HG02623 (cell line): ENCODE measurements around the gene AIFM1.

Source experiments
- ATAC-seq: cut with Tn5 transposase; IDR thresholded peaks from one replicate; pipeline ENCODE4 v1.9.1; 2021; ENCODE audit warnings: moderate library complexity; ENCODE audit not compliant: unreplicated experiment

Gene AIFM1

GRCh38 chrX:130171446-130172126, 5.9 kb upstream of the AIFM1 start, which contains the start of gene RAB33A:
RAB33A (plus strand) TSS chrX:130171962; CDS start chrX:130172063, 101 bp downstream.
- ATAC-seq: no peak

- ATAC-seq: peak; percentile 79
These were observed 5.3 kb upstream of the AIFM1 start for GRCh38 chrX:130170752-130171445.

DNA sequence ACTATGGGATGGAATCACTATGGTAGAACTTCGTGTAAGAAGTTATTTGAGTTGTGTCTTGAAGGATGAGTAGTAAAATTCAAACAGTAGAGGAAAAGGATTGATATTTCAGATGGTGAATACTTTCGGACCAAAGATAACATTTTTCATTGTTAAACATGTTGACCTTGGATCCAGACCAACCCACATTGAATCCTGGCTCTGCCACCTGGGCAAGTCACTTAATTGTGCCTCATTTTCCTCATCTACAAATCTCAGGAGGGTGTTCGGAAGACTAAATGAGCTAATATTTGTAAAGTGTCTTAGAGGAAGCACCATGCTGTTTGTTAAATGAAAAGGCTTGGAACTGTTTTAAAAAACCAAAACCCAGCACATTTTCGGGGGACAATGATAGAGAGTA, 1.4 kb upstream of the AIFM1 start:
- ATAC-seq: no peak

DNA sequence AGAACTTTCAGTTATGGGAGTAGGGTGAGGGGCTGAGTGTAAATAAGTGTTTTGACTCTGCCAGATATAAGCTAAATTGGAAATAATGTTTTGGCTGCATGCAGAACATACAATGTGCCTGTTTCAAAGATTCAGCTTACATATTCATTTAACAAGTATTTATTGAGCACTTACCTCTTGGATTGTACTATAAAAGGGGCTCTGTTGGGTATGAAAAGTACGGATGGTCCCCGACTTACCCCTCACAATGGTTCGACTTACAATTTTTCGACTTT, 799 bp upstream of the AIFM1 start:
- ATAC-seq: no peak

GRCh38 chrX:130165181-130165702, 399 bp downstream of the AIFM1 start:
- no peak for ATAC-seq

GRCh38 chrX:130163398-130163797, 2.2 kb downstream of the AIFM1 start:
- no peak for ATAC-seq

DNA sequence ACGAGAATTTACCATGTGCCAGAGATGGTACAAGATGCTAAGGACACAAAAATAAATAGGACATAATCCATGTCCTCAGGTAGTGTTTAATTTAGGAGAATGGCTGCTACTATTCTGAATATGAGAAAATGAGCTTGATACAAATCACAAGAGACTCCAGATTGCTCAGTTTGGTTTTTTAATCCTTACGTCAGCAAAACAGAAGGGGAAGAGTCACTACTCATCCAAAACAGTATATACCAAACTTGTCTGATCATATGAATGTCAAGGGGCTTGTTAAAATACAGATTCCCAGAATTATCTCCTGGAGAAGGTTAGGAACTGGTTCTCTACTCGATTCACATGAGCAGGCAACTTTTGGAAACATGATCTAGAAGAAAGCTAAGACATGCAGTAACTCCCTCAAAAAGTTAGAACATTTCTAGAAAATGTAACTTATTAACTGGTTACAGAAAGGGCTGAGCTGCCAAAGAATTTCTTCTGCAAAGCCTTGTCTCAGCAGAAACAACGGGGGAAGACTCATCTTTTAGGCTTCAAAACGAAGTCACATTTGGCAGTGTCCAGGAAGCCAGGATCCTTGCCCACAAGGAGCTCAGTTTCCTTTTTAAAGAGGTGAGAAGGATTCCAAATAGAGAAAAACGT, 3.4 kb downstream of the AIFM1 start:
- ATAC-seq: no peak

DNA sequence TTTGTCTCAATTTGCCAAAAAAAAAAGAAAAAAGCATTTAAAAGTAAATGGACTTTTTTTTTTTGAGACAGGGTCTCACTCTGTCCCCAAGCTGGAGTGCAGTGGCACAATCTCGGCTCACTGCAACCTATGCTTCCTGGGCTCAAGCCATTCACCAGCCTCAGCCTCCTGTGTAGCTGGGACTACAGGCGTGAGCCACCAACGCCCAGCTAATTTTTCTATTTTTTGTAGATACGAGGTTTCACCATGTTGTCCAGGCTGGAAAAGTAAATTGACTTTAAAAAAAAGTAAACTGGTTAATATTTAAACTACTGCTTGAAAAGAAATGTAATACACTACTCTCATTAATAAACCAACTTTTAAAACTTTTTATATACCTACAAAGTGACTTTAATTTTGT, 5.9 kb downstream of the AIFM1 start:
- ATAC-seq: no peak

DNA sequence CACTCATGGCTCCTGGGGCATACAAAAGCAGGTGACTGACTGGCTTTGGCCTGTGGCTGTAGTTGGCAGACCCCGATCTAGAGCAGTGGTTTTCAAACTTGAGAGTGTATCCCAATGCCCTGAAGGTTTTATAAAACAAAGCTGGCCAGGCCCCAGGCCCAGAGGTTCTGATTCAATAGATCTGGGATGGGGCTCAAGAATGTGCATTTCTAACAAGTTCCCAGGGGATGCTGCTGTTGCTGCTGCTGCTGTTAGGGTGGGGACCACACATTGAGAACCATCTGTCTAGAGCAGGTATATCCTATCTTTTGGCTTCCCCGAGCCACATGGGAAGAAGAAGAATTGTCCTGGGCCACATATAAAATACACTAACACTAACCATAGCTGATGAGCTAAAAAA, 7.3 kb downstream of the AIFM1 start:
- ATAC-seq: no peak

DNA sequence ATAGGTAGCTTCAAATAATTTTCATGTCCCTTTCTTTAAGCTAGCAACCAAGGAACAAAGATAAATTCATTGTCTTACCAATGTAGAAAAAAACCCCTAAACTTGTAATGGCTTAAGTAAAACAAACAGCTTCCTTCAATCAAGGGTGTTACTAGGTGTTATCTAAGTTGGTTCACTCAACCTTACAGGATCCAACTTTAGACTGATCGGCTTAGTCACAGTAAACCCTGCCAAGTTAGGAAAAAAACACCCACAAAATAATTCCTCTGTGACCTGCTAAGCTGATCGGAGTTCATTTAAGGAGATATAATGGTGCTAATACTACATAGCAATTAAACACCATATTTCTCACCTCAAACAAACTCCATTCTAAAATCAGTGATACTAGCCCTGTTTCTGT, 10.1 kb downstream of the AIFM1 start:
- ATAC-seq: no peak

- ATAC-seq: no peak
These were observed 18.0 kb downstream of the AIFM1 start for GRCh38 chrX:130147631-130148030.

- no peak for ATAC-seq
These were observed 20.5 kb downstream of the AIFM1 start for GRCh38 chrX:130145123-130145522.

GRCh38 chrX:130144509-130144908, 21.1 kb downstream of the AIFM1 start:
- no peak for ATAC-seq

DNA sequence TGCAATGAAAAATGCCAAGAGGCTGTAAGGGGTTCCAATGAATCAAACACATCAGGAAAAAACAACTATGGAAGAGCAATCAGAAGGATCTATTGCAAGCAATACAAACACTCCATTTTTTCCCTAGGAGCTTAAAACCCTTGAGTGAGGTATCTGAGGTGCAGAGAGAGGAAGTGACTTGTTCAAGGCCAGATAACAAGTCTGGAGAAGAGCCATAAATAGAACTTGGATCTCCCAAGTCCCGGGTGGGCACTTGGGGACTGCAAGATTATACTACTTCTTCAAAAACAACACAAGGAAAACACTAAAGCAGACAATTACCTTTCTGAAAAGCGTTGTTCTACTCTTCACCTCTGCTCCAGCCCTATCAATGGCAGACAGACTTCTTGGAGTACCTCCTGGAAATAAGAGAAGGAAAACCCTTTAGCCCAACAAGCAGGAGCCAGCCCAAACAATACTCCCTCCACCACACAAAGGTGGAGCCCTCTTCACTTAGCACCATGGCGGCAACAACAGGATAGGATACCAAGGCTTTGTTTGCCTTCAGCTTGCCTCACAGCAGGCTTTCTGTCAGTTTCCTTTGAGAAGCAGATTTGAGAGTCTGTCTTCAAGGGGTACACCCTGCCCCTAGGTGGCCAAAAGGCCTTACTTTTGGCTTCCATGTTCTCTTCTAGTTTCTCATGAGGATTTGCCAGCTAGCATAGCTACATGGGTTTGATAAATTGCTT, 26.0 kb downstream of the AIFM1 start:
- ATAC-seq: no peak

GRCh38 chrX:130136961-130137360, 28.7 kb downstream of the AIFM1 start:
- ATAC-seq: no peak

DNA sequence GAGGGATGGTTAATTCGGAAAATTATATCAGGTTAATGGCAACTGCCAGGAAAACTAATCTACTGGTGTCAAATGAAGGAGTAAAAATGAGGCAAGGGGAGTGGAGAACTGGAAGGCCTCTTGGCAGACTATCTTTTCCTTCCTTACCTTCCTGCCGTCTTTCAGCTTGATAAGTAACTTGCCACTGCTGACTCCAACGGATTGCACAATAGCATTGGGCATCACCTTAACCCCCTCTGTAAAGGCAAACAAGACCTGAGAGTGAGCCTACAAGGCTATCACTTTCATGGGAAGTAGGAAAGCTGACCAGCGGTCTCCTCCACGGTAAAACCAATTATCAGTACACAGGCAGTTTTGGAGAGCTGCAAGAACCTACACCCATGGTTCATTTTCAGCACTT, 29.1 kb downstream of the AIFM1 start:
- ATAC-seq: no peak

- ATAC-seq: no peak
These were observed 34.7 kb downstream of the AIFM1 start for GRCh38 chrX:130130990-130131389.

DNA sequence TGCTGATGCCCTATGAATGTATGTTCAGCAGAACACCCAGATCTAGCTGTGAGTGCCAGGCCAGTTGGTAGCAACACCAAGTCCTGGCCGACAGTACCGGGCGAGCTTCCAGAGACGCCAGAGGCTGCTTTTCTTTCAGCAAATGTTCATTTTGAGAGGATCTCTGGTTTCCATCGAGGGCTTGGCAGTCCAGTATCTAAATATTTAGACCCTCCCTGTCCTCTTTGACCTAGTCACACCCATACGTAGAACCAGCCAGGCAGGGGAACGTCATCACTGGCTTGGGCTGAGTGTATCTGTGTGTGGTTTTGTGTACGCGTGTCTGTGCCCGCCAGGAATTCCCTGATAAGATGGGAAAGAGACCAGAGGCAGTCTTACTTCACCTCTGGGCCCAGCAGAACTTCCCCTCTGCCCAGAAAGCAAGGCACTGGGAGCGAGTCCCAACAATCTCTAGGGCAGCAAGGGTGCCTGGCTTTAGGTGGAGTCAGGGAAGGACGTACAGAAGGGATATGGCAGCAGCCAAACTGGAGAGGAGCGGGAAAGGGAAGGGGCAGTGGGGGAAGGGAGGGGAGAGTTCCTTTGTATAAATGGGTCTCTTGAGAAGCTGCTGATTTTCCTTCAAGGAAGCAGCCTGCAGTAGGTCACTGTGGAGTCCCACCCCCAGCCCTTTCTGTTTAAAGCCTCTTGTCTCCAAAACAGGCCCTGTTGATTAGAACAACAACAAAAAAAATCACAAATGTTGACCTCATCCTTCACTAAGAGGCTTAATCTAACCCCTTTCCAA, 40.4 kb downstream of the AIFM1 start:
- no peak for ATAC-seq

DNA sequence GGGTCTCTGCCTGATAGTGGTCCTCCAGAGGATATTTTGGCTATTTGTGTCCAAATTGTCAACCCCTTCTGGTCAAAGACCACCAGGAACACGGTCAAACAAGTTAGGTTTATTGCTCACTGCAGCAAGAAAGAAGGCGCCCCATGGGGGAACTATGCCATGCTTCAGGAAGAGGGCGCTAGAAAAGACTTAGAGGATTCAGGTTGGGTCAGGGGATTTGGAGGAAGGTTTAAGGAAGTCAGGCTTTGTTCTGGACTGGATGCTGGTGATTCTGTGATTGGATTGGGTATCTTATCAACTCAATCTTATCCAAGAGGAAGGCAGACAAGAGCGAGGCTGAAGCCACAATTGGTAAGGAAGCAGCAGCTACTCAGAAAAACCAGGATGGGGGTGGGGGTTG, 41.1 kb downstream of the AIFM1 start:
- no peak for ATAC-seq

DNA sequence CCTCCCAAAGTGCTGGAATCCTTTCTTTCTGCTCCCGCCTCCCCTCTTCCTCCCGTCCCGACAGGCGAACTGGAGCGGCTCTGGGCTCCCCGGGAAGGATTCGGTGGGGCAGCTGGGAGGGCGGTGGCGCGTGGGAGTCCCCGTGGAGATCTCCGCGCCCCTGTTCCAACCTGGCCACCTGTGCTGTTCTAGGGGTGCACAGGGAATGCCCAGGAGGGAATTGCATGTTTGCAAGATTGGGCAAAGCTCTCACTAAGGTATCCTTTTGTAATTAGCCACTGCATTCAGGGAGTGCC, 44.2 kb downstream of the AIFM1 start:
- ATAC-seq: no peak
